HL-60 (cell line): ENCODE data around the gene MRPS31.

ENCODE experiments used
- SPI1 ChIP-seq: IDR thresholded peaks from 2 replicates; pipeline ENCODE4 v1.6.1; 2012; ENCODE audit warnings: low read depth, mild to moderate bottlenecking, borderline replicate concordance
- TF ChIP-seq, protein P1 (sequence below): IDR thresholded peaks from one replicate; pipeline ENCODE4 v1.5.1; 2011; ENCODE audit warnings: low read length, control low read depth, inconsistent platforms; ENCODE audit not compliant: insufficient read depth

- TF ChIP-seq, protein P1, sequence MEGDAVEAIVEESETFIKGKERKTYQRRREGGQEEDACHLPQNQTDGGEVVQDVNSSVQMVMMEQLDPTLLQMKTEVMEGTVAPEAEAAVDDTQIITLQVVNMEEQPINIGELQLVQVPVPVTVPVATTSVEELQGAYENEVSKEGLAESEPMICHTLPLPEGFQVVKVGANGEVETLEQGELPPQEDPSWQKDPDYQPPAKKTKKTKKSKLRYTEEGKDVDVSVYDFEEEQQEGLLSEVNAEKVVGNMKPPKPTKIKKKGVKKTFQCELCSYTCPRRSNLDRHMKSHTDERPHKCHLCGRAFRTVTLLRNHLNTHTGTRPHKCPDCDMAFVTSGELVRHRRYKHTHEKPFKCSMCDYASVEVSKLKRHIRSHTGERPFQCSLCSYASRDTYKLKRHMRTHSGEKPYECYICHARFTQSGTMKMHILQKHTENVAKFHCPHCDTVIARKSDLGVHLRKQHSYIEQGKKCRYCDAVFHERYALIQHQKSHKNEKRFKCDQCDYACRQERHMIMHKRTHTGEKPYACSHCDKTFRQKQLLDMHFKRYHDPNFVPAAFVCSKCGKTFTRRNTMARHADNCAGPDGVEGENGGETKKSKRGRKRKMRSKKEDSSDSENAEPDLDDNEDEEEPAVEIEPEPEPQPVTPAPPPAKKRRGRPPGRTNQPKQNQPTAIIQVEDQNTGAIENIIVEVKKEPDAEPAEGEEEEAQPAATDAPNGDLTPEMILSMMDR = no peak
- TF ChIP-seq SPI1 = peak; percentile 78
These were observed 18.5 kb upstream of the MRPS31 start, which contains the start of gene SLC25A15 for GRCh38 chr13:40789275-40790153.
